Measurements from ENCODE around the gene MPO.

DNA sequence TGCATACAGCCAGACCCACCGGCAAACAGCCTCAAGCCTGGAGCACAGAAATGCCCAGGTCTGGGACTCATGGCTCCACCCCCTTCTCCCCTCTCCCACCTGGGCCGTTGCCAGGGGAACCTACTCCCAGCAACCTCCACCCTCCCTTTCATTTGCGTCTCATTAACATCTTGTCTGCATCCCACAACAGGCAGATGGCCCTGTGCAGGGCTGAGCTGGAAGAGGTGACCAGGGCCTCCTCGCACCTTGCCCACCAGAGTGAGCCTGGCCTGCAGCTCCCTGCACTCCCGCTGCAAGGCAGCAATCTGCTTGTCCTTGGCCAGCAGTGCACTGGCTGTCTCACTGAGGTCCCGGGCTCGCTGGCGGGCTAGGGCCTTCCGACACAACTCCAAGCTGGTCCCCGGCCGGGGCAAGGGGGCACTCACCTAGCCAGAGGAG lies 44.6 kb upstream of the MPO start:
- TF ChIP-seq, protein P1, sequence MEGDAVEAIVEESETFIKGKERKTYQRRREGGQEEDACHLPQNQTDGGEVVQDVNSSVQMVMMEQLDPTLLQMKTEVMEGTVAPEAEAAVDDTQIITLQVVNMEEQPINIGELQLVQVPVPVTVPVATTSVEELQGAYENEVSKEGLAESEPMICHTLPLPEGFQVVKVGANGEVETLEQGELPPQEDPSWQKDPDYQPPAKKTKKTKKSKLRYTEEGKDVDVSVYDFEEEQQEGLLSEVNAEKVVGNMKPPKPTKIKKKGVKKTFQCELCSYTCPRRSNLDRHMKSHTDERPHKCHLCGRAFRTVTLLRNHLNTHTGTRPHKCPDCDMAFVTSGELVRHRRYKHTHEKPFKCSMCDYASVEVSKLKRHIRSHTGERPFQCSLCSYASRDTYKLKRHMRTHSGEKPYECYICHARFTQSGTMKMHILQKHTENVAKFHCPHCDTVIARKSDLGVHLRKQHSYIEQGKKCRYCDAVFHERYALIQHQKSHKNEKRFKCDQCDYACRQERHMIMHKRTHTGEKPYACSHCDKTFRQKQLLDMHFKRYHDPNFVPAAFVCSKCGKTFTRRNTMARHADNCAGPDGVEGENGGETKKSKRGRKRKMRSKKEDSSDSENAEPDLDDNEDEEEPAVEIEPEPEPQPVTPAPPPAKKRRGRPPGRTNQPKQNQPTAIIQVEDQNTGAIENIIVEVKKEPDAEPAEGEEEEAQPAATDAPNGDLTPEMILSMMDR (IDR thresholded peaks at IDR 0.05) = no peak
- TF ChIP-seq POLR2A (IDR thresholded peaks at IDR 0.05) = no peak

All from Peyer's patch (tissue), 4 donors.